DMS153 treated with DMSO at 0.1 percent for 48 hours (cell line): Measurements from ENCODE around the gene NOP10.
"Not testable (repeated sequence)": the region's sequence is repeated elsewhere in the genome, so short reads cannot be mapped to it uniquely, and the experiment has no call there.

Experiments used
- DNase-seq: peaks from one replicate; lab custom pipeline; 2025; ENCODE audit not compliant: unreplicated experiment; lab: John Stamatoyannopoulos, UW

The NOP10 gene

DNA sequence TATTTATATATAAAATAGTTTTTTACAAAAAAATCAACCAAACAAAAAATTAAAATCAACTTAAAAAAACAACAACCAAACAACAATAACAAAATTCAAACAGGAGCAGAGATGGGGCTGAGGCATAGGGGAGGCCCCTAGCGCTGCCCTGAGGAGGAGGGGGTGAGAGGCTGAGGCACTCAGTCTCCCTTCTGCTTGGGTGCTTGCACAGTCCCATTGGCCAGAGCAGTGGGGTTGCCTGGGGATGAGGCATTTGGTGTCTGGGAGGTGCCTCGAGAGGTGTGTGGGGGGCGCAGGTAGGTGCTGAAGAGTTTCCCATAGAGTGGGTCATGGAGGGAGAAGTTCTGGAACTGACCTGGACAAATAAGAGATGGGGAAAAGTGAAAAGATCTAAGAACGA lies 16.0 kb upstream of the NOP10 start:
- no peak for DNase-seq

DNA sequence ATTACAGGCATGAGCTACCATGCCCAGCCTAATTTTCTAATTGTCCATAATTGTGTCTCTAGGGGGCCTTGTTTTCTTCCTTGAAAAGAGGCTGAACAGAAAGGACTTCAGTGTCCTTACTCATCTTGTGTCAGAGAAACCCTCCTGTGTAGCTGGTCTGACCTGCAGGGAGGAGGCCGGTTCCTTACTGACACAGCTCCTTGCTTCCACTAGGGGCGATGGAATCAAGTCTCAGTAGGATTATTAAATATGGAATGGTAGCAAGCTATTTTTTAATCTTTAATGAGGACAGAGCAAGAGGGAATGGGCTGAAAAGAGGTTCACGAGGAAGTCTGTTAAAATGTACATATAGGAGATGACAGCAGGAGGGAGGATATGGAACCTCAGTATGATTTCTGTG lies 15.4 kb upstream of the NOP10 start:
- no peak for DNase-seq

DNA sequence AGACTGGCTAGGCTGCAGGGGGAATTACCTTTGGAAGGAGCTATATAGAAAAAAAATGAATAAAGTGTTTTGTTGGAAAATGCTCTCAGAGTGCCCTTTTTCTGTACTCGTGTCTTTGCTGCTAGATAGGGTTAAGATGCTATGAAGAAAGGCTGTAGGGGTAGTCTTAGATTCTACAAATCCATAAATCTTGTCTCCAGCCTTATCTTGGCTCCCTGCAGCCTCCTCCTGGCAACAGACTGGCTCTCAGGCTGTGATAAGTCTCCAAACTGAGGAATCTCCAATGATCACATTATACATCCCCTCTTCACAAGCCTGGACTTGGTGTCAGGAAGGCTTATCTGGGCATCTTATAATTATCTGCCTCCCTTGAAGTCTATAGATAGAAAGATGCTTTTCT lies 14.7 kb upstream of the NOP10 start:
- DNase-seq: no peak

GRCh38 chr15:34355241-34355640 lies 12.3 kb upstream of the NOP10 start:
- no peak for DNase-seq

GRCh38 chr15:34354286-34354685 lies 11.3 kb upstream of the NOP10 start:
- no peak for DNase-seq

GRCh38 chr15:34353627-34354026 lies 10.7 kb upstream of the NOP10 start:
- no peak for DNase-seq

DNA sequence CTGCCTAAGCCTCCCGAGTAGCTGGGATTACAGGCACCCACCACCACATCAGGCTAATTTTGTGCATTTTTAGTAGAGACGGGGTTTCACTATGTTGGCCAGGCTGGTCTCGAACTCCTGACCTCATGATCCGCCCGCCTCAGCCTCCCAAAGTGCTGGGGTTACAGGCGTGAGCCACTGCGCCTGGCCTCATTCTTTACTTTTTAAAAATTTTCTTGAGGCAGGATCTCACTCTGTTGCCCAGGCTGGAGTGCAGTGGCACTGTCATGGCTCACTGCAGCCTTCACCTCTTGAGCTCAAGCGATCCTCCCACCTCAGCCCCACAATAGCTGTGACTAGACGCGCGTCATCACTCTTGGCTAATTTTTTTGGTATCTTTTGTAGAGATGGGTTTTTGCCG lies 10.1 kb upstream of the NOP10 start:
- DNase-seq: not testable (repeated sequence)

DNA sequence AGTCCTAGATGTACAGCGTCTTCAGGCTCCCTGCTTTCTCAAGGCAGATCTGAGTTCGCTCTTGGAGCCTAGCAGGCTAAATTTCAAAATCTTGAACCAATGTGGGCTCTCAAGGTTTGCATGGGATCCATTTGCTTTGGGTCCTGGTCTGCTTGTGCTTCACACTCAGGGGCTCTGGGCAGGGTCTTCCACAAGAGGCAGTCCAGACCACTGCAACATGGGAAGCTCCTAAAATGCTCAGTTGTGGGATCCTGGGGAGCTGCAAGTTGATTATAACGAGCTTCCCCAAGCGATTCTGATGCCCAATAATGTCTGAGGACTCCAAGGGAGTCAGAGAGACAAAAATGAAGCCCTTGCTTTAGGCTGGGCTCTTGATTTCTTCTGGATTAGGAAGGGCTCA lies 6.8 kb upstream of the NOP10 start:
- no peak for DNase-seq

GRCh38 chr15:34348735-34349300 lies 5.9 kb upstream of the NOP10 start:
- DNase-seq: no peak

DNA sequence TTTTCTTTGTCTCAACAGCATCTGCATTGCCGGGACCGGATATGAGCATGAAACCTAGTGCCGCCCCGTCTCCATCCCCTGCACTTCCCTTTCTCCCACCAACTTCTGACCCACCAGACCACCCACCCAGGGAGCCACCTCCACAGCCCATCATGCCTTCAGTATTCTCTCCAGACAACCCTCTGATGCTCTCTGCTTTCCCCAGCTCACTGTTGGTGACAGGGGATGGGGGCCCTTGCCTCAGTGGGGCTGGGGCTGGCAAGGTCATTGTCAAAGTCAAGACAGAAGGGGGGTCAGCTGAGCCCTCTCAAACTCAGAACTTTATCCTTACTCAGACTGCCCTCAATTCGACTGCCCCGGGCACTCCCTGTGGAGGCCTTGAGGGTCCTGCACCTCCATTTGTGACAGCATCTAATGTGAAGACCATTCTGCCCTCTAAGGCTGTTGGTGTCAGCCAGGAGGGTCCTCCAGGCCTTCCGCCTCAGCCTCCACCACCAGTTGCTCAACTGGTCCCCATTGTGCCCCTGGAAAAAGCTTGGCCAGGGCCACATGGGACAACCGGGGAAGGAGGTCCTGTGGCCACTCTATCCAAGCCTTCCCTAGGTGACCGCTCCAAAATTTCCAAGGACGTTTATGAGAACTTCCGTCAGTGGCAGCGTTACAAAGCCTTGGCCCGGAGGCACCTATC lies 5.2 kb upstream of the NOP10 start:
- DNase-seq: no peak

DNA sequence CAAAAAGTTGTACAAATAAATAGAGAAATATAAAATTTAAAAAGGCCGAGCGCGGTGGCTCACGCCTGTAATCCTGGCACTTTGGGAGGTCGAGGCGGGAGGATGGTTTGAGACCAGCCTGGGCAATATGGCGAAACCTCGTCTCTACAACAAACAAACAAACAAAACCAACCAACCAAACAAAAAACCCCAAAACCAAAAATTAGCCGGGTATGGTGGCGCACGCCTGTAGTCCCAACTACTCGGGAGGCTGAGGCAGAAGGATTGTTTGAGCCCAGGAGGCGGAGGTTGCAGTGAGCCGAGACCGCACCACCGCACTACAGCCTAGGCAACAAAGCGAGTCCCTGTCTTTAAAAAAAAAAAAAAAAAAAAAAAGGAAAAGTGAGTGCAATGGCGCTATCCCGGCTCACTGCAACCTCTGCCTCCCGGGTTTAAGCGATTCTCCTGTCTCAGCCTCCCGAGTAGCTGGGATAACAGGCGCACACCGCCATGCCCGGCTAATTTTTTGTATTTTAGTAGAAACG lies 661 bp downstream of the NOP10 start:
- not testable (repeated sequence) for DNase-seq

GRCh38 chr15:34341381-34342212 lies 1.3 kb downstream of the NOP10 start:
- no peak for DNase-seq

DNA sequence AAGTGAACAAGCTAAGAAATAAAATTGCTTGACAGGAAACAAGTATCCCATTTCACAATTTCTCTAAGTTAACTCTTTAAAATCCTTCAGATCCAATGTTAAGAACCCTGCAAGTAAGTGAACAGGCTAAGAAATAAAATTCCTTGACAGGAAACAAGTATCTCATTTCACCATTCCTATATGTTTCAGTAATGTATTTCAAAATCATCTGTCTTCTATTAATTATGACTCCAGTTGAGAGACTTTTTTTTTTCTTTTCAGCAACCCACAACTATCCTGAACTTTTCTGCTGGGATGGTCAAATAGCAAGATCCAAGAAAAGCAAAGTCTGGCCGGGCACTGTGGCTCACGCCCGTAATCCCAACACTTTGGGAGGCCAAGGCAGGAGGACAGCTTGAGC lies 3.0 kb downstream of the NOP10 start:
- no peak for DNase-seq

GRCh38 chr15:34338347-34338746 lies 4.6 kb downstream of the NOP10 start:
- DNase-seq: no peak

DNA sequence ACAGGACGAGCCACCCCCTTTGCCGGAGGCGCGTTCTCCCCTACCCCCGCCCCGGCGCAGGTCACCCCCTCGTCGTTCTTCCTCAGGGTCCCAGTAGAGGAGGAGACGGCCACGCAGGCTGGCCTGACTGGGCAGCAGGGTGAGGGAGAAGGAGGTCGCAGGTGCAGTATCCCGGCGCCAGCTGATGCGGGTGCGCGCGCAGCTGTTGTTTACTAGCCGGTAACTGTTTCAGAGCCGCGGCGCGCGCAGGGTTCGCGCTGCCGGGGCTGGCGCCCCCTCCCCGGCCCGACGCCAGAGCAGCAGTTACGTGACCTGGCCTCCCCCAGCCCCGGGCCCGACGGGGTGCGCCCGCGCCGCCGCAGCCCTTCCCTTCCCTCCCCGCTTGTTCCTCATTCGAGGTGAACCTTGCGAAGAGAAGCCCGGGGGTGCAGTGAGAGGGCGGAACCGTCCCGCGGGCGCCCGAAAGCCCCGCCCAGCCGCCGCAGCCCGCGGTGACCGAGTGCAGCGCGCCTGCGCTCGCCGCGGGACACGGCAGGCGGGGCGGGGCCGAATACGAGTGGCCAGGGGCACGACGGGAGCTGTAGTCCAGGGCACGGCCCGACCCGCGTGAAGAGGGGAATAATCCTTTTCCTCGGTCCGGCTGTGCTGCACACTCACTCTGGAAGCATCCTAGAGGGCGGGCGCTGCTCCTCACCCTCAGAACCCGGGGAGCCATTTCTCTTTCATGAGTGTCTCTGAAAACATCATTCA lies 5.2 kb downstream of the NOP10 start, which contains the start of gene SLC12A6:
Gene SLC12A6 (minus strand): TSS at position 225 of the 750 bp plus-strand sequence. CDS start 1,101 bp downstream, outside the sequence.
- DNase-seq: peak; percentile 16

DNA sequence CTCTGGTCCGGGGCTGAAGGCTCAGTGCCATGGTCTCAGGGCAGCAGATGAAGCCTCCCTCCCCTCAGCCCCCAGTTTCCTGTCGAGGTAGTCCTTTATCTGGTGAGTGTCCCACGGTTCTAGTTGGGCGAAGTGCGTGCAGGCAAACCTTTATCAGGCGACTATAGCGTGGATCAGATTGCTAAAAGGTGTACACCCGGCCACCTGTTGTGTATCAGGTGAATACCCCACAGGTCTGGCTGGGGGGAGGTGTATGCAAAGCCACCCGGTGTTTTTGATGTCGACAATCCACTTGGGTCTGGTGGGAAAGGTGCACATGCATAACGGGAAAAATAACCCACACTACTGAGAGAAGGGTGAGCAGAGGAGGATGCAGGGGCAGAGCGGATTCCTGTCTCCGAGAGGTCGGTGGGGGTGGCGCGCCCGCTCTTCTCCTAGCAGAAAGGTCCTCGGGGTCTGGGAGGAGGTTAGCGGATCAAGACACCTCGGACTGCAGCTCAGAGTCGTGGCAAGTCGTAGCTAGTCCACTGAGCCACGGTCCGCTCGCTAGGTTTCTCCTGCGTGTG lies 5.9 kb downstream of the NOP10 start:
- DNase-seq: no peak

DNA sequence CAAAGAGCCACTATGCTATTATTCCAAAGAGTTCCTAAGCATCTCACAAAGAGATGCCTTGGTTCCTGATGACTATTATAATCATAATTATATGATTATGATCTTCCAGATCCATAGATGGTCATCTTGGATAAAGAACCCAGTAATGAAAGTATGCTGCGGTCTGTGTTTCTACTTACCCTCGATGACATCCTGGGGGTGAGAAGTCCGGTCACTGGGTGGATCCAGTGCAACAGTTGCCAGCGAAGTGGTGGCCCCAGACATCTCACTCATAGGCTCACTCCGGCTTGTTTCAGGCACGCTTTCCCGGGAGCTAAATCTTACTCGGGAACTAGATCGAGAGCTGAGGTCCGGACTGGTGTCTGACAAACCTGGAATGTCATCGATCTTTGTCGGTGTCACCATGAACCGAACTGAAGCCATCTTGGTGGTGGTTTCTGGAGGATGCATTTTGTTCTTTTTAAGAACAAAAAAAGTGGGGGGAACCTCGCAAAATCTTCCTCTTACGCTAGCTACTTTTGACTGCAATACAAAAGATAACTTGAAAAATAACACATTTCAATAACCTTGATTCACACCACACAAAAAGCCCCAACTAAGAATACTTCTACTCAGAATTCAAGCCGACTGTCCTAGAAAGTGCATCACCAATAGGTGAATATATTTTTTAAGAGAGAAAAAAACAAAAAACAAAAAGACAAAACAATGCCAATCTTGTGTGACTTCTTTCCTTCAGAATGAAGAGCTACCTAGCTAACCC lies 6.5 kb downstream of the NOP10 start:
- DNase-seq: no peak

DNA sequence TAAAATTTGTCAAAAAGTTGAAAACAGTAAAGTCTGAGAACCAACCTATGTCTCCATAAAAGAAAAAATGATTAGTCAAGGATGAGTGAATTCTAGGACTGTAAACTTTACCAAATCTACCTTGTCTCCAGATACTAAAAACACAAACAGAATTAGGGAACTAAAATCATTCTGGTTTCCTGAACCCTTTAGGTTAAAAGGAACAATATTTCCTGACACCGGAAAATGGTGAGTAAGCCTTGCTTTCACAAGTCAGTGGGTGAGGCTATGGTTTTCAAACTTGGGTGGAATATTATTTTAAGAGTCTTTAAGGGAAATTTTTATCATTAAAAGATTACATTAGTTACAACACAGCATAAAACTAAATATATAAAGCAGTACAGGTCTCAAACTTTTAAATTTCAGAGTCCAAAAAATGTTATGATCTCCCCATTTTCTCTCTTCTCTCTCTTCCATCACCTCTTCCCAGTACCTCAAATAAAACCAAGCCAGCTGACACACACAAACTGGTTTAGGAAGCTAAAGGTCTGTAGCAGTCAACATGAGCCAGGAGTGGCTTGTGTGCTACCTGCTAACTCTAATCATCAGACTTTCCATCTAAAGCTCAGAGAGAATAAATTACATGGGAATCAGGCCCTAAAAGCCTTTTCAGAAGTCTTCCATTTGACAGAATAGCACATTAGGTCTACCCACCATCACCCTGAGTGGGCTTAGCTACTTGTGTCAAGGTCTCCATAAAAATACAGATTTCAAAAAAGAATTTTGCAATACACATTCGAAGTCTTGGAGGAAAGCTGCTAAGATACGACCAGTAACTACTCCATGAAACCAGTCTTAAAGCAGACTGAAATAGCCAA lies 7.5 kb downstream of the NOP10 start:
- DNase-seq: no peak

GRCh38 chr15:34334672-34335071 lies 8.3 kb downstream of the NOP10 start:
- DNase-seq: no peak
